Measurements from ENCODE around the gene KIF21A. TPM values are rescaled to one million over a fixed set of nuclear protein-coding genes. Genes with fewer than 3 reads are reported as not detected.

The KIF21A gene
- total RNA-seq, 1 donor from 2014 or later = 12.1 TPM

- Histone ChIP-seq H3K27ac (no peak overlapping the region), H3K36me3 (no peaks in the 10 kb centered on the region), H3K9me3 (no peaks in the 10 kb centered on the region), H3K27me3 (ENCODE audit: low read depth) (no peaks in the 10 kb centered on the region), H3K4me1 (no peaks in the 10 kb centered on the region), H3K4me3 (no peak overlapping the region)
- ATAC-seq (no peak), DNase-seq (no peak)
- TF ChIP-seq, protein P1, sequence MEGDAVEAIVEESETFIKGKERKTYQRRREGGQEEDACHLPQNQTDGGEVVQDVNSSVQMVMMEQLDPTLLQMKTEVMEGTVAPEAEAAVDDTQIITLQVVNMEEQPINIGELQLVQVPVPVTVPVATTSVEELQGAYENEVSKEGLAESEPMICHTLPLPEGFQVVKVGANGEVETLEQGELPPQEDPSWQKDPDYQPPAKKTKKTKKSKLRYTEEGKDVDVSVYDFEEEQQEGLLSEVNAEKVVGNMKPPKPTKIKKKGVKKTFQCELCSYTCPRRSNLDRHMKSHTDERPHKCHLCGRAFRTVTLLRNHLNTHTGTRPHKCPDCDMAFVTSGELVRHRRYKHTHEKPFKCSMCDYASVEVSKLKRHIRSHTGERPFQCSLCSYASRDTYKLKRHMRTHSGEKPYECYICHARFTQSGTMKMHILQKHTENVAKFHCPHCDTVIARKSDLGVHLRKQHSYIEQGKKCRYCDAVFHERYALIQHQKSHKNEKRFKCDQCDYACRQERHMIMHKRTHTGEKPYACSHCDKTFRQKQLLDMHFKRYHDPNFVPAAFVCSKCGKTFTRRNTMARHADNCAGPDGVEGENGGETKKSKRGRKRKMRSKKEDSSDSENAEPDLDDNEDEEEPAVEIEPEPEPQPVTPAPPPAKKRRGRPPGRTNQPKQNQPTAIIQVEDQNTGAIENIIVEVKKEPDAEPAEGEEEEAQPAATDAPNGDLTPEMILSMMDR (IDR thresholded peaks at IDR 0.05) = no peak
- intact Hi-C loops (cut with DNase I) = no loop called here
Measured at GRCh38 chr12:39319180-39319579, 123.7 kb downstream of the KIF21A start.

DNA sequence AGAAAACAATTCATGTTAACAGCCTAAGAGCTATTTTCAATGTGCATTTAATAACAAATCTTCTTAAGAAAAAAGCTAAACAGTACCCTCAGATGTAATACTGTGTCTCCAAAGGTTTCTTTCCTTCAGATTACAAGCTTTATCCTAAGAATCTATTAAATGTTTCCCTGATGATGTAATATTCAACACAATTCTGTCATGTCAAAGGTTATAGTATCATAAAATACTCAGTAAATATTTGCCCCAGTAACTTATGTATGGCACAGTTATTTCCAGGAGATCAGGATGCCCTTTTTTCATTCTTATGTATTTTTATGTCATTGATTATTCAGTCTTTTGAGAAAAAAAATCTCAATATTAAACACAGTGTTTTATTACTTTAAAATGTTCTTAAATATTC, 128.4 kb downstream of the KIF21A start:
- H3K9me3 ChIP-seq = no peaks in the 10 kb centered on the region
- H3K4me1 ChIP-seq = no peaks in the 10 kb centered on the region
- no peak overlapping the region for H3K27ac ChIP-seq
- DNase-seq (no peak), ATAC-seq (no peak)
- H3K36me3 ChIP-seq = no peaks in the 10 kb centered on the region
- H3K4me3 ChIP-seq = no peak overlapping the region
- intact Hi-C loops (cut with DNase I) = no loop called here
- TF ChIP-seq, protein P1 (IDR thresholded peaks at IDR 0.05) = no peak
- no peaks in the 10 kb centered on the region for H3K27me3 ChIP-seq (ENCODE audit: low read depth)

GRCh38 chr12:39309516-39309915, 133.4 kb downstream of the KIF21A start:
- H3K36me3 ChIP-seq = no peaks in the 10 kb centered on the region
- TF ChIP-seq, protein P1 (IDR thresholded peaks at IDR 0.05) = no peak
- H3K4me3 ChIP-seq = no peak overlapping the region
- H3K27ac ChIP-seq = no peak overlapping the region
- intact Hi-C loops (cut with DNase I) = no loop called here
- ATAC-seq (no peak), DNase-seq (no peak)
- H3K9me3 ChIP-seq = no peaks in the 10 kb centered on the region
- H3K4me1 ChIP-seq = no peaks in the 10 kb centered on the region
- no peaks in the 10 kb centered on the region for H3K27me3 ChIP-seq (ENCODE audit: low read depth)

DNA sequence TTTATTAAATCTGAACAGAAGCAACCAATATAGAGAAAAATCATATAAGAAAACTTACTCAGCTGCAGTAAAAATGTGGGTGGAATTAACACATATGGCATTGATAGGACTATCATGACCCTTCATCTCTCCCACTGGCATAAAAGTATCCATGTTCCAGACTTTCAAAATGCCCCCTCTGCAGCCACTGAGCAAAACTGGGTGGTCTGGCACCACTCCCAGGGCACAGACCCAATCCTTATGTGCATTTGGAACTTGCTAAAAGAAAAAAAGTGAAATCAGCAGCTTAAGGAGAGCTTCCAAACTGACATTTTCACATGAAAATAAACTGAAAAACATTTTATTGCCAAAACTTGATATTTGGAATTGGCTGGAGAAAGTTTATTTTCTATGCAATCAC, 141.5 kb downstream of the KIF21A start:
- Histone ChIP-seq H3K9me3 (no peaks in the 10 kb centered on the region), H3K4me1 (no peaks in the 10 kb centered on the region), H3K36me3 (no peaks in the 10 kb centered on the region), H3K27me3 (ENCODE audit: low read depth) (no peaks in the 10 kb centered on the region), H3K4me3 (no peak overlapping the region), H3K27ac (no peak overlapping the region)
- TF ChIP-seq, protein P1 (IDR thresholded peaks at IDR 0.05) = no peak
- ATAC-seq = no peak
- DNase-seq = no peak
- intact Hi-C loops (cut with DNase I) = no loop called here

- no peak overlapping the region for H3K27ac ChIP-seq
- no peak for DNase-seq
- TF ChIP-seq, protein P1 (IDR thresholded peaks at IDR 0.05) = no peak
- H3K4me3 ChIP-seq = no peak overlapping the region
- no peaks in the 10 kb centered on the region for H3K4me1 ChIP-seq
- H3K9me3 ChIP-seq = no peaks in the 10 kb centered on the region
- intact Hi-C loops (cut with DNase I) = no loop called here
- H3K27me3 ChIP-seq (ENCODE audit: low read depth) = no peaks in the 10 kb centered on the region
- H3K36me3 ChIP-seq = no peaks in the 10 kb centered on the region
- no peak for ATAC-seq
Measured at GRCh38 chr12:39300799-39301198, 142.1 kb downstream of the KIF21A start.

DNA sequence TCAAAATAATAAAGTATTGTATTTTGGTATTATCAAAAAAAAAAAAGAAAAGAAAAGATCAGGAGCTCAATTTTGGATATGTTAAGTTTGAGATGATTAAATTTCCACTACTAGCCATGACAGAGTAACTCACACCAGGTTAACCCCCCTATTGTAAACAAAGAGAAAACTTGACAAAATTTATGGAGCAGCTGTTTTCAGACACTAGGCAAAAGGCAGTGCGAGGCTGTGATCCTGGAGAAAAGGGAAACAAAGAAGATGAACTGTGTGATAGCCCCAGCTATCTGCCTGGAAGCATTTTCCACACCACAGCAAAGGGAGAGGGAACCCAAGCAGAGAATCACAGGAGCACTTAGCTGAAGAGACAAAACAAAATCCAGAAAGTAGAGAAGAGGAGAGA, 145.0 kb downstream of the KIF21A start:
- no peak overlapping the region for H3K27ac ChIP-seq
- no peaks in the 10 kb centered on the region for H3K36me3 ChIP-seq
- ATAC-seq = no peak
- intact Hi-C loops (cut with DNase I) = no loop called here
- DNase-seq = no peak
- H3K9me3 ChIP-seq = no peaks in the 10 kb centered on the region
- H3K4me1 ChIP-seq = no peaks in the 10 kb centered on the region
- H3K27me3 ChIP-seq (ENCODE audit: low read depth) = no peaks in the 10 kb centered on the region
- TF ChIP-seq, protein P1 (IDR thresholded peaks at IDR 0.05) = no peak
- no peak overlapping the region for H3K4me3 ChIP-seq
